Cortex of kidney (tissue), 1 donor: Measurements from ENCODE around the gene FEZF2.

Experiments used
- DNase-seq: peaks from one replicate; lab custom pipeline; 2025; lab: John Stamatoyannopoulos, UW

The FEZF2 gene

DNA sequence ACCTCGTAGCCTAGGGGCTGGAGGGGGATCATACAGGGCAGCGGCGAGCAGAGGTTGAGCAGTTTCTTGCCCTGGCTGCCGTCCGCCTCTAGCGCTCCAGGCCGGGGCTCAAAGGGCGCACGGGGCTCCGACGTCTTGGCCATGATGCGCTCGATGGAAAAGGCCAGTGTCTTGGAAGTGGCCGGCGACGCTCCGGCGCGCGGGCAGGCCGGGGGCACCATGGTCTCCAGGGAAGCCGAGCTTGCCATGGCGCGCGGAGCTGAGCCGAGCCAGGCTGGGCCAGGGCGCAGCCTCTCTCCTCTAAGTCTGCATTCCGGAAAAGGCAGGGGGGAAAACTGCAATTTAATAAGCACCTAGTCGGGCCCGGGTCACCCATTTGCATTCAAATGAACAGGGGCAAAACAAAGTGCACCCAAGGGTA, 719 bp downstream of the FEZF2 start:
- no peak for DNase-seq

DNA sequence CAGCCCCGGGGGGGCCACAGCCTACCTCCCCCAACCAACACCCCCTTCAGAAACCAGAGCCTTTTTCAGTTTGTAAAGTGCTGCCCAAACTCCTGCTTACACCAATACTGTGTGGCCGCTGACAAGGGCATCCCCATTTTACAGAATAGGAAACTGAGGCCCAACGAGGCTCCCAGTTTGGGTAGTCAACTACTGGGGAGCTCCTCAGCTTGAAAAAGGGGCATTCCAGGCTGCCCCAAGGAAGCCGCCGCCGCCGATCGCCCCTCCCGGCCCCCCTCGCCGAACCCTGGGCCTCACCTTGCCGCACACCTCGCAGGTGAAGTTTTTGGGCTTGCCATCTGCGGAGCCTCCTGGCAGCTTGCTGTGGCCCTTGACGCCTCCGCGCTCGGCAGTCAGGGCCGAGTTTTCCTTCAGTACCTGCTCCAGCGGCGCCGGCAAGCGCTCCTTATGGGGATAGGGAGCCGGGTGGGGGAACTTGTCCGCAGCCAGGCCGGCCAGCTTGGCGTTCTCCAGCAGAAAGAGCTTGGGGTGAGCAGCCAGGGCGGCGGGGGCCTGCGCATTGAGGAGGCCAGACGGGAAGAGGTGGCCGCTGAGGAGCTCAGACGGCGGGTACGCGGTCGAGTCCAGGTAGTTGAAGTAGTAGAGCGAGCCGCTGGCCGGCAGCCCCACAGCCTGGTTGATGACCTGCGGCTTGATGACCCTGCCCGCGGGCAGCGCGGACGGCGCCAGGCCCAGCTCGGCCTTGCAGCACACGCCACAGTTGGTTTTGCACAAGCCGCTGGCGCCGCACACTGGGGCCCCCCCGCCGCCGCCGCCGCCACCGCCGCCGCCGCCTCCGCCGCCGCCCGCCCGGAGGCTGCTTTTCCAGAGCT, 1.4 kb downstream of the FEZF2 start:
- no peak for DNase-seq

GRCh38 chr3:62370858-62371719, 2.3 kb downstream of the FEZF2 start:
- DNase-seq: no peak

GRCh38 chr3:62370112-62370857, 3.1 kb downstream of the FEZF2 start:
- no peak for DNase-seq

DNA sequence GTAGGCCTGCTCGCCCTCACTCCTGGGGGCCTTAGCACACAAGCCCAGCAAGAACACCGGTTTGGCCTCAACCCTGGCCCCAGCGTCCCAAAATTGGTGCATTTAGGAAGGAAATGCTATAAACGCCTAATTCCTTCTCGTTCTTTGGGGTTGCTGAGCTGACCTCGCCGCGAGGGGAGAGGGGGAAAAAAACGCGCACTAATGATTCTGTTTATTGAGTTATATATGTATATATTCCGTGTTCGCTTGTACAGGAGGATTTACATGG, 3.9 kb downstream of the FEZF2 start:
- no peak for DNase-seq

DNA sequence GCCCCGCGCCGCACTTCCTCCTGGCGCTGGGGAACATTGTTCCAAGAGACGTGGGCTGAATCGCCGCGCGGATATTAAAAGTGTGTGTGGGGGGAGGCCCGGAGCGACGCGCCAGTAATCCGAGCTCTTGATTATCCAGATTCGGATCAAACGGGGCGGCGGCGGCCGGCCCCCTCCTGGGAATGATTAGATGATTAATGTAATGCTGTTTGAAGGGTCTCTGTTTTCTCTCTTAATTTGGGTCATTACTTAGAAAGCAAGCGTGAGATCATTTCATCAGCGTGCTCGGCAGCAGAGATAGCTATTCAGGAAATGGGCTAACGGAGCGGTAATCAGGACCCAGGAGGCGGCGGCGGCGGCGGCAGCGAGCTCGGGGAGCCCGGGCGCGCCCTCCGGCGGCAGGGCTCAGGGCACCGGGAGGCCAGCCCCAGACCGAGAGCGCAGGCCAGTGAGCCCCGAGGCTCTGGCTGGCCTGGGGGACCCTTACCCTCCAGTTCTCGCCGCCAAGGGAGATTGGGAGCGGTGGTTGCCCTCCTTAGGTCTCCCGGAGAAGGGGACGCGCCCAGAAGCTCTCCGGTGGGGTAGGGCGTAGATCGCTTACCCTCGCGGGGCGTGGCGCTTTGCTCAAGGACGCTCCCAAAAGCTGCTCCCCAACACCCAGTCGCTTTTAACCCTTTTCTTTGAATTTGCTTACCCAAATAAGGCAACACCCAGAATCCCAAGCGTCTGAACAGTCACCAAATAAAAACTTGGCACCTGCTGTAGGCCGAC, 4.5 kb downstream of the FEZF2 start:
- DNase-seq: no peak

DNA sequence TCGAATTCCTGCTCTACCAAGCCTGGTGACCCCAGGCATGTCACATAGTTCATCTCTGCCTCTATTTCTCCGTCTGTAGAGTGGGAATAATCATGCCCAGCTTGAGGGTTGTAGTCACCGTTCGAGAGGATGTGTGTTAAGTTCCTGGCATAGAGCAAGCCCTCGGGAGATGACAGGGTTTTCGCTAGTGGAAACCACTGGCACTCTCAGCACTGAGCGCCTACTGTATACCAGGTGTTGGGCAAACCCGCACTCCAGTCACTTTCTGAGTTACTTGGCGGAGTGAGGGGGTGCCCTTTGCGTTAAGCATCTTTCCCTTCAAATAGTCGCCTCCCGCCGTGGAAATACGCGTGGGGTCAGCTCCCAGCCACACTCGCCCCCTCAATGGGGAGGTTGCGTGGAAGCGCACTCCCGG, 5.1 kb downstream of the FEZF2 start:
- DNase-seq: no peak

- DNase-seq: no peak
These were observed 5.6 kb downstream of the FEZF2 start for GRCh38 chr3:62367763-62368195.

GRCh38 chr3:62366126-62366484, 7.2 kb downstream of the FEZF2 start:
- DNase-seq: no peak

GRCh38 chr3:62365391-62366125, 7.8 kb downstream of the FEZF2 start:
- no peak for DNase-seq

- DNase-seq: no peak
These were observed 9.2 kb downstream of the FEZF2 start for GRCh38 chr3:62364191-62364590.

- DNase-seq: no peak
These were observed 10.1 kb downstream of the FEZF2 start for GRCh38 chr3:62363275-62363674.

GRCh38 chr3:62361824-62362223, 11.5 kb downstream of the FEZF2 start:
- no peak for DNase-seq

GRCh38 chr3:62361261-62361660, 12.1 kb downstream of the FEZF2 start:
- DNase-seq: no peak

GRCh38 chr3:62359531-62359930, 13.8 kb downstream of the FEZF2 start:
- DNase-seq: no peak

DNA sequence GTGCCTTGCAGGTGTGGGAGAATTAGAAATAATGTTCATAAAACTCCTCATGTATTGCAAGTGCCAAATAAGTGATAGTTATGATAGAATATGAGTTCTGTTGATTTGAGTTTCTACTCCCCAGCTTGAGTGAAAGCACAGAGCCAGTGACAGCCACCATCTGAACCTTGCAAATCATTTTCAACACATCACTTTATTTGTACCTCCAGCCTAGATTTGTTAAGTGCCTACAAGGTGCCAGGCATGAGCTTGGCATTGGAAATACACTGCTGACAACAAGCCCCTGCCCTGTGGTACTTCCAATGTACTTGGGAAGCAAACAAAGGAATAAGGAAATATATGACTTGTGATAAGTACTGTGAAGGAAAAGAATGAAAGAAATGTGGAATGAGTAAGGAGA, 17.0 kb downstream of the FEZF2 start:
- DNase-seq: no peak

GRCh38 chr3:62355703-62356102, 17.6 kb downstream of the FEZF2 start:
- no peak for DNase-seq

- no peak for DNase-seq
These were observed 29.6 kb downstream of the FEZF2 start for GRCh38 chr3:62343755-62344154.

GRCh38 chr3:62335196-62335595, 38.2 kb downstream of the FEZF2 start:
- no peak for DNase-seq

- no peak for DNase-seq
These were observed 40.5 kb downstream of the FEZF2 start for GRCh38 chr3:62332835-62333244.

- no peak for DNase-seq
These were observed 41.3 kb downstream of the FEZF2 start for GRCh38 chr3:62332017-62332416.
